Esophagus muscularis mucosa (tissue), 4 donors: ENCODE measurements around the gene RPS17.
"Not testable (repeated sequence)": the region's sequence is repeated elsewhere in the genome, so short reads cannot be mapped to it uniquely, and the experiment has no call there.

Experiments
- CTCF ChIP-seq, 3 experiments: fragments of 200-600 bp in 2 of 3; fragments of 450-650 bp in 1 of 3; sonication (generic) in 2 of 3; IDR thresholded peaks; one replicate each; pipeline ENCODE4 v1.5.1; 2017 to 2019; ENCODE audit warnings: antibody characterized with exemption in 3 of 3, mild to moderate bottlenecking in 2 of 3, moderate library complexity in 1 of 3
- EP300 ChIP-seq: sonication (generic); formaldehyde crosslinking; IDR thresholded peaks from one replicate; pipeline ENCODE4 v1.6.1; 2017; ENCODE audit warnings: antibody characterized with exemption
- POLR2A ChIP-seq: fragments of 450-650 bp; IDR thresholded peaks from one replicate; pipeline ENCODE4 v1.6.1; 2017; ENCODE audit warnings: antibody characterized with exemption, moderate library complexity, mild to moderate bottlenecking, low read depth

- TF ChIP-seq CTCF (IDR thresholded peaks at IDR 0.05); POLR2A; EP300: not testable (repeated sequence)
These were observed 34.4 kb downstream of the RPS17 start for GRCh38 chr15:82505842-82506241.
